ENCODE measurements around the gene STC2.

Gene STC2

GRCh38 chr5:173297813-173298212 lies 30.4 kb downstream of the STC2 start:
- no peak overlapping the region for H3K4me3 ChIP-seq (ENCODE audit: low read depth, low read length)
- no peak overlapping the region for H3K18ac ChIP-seq (ENCODE audit: low read length)
- no peak overlapping the region for H3K23ac ChIP-seq (ENCODE audit: low read length)
- H3K9ac ChIP-seq (ENCODE audit: low read length): no peak overlapping the region
- no peak overlapping the region for H3K14ac ChIP-seq (ENCODE audit: low read length)
- peaks cover 11% of the 10 kb centered on the region for H3K79me1 ChIP-seq (ENCODE audit: low read length)
- H3K27me3 ChIP-seq (ENCODE audit: insufficient read depth, low read length): no peaks in the 10 kb centered on the region
- H2AFZ ChIP-seq (ENCODE audit: insufficient read depth, low read length, poor library complexity): no peak overlapping the region
- H2BK5ac ChIP-seq (ENCODE audit: low read depth, low read length, poor library complexity): no peak overlapping the region
- H3K79me2 ChIP-seq (ENCODE audit: control insufficient read depth, insufficient read depth, low read length, poor library complexity): peaks cover 3% of the 10 kb centered on the region
- H3K27ac ChIP-seq (ENCODE audit: low read depth, low read length): no peak overlapping the region
- DNase-seq: no peak
- H4K8ac ChIP-seq (ENCODE audit: low read depth, low read length): no peak overlapping the region
- no CpG with 5 or more reads among the region's 8 CpGs for WGBS (ENCODE audit: extremely low coverage, insufficient coverage, insufficient read length)
- peak overlapping the region; percentile 45 for H2AK5ac ChIP-seq (ENCODE audit: low read length)
- H3K36me3 ChIP-seq (ENCODE audit: control insufficient read depth in 1 of 2, insufficient read depth in 2 of 2, low read length in 2 of 2): no peaks in the 10 kb centered on the region
- no peak overlapping the region for H3K4ac ChIP-seq (ENCODE audit: low read depth, low read length)
- no peak overlapping the region for H2BK120ac ChIP-seq (ENCODE audit: insufficient read depth, low read length, poor library complexity)
- H3K9me3 ChIP-seq (ENCODE audit: insufficient read depth, low read depth, low read length): no peaks in the 10 kb centered on the region
- peak overlapping the region; percentile 44 for H2BK12ac ChIP-seq (ENCODE audit: low read length)
- H3K4me2 ChIP-seq (ENCODE audit: low read length): no peak overlapping the region
- no peak overlapping the region for H4K91ac ChIP-seq (ENCODE audit: low read depth, low read length)
- H4K12ac ChIP-seq (ENCODE audit: low read depth, low read length): no peak overlapping the region
- peaks cover 28 to 37% of the 10 kb centered on the region in 2 experiments for H3K4me1 ChIP-seq (ENCODE audit: control insufficient read depth in 1 of 2, insufficient read depth in 2 of 2, low read length in 2 of 2)

GRCh38 chr5:173296737-173297676 lies 31.2 kb downstream of the STC2 start:
- no peak for DNase-seq
- H2BK120ac ChIP-seq (ENCODE audit: insufficient read depth, low read length, poor library complexity): no peak overlapping the region
- no peak overlapping the region for H3K4me2 ChIP-seq (ENCODE audit: low read length)
- H3K18ac ChIP-seq (ENCODE audit: low read length): no peak overlapping the region
- no peak overlapping the region for H4K8ac ChIP-seq (ENCODE audit: low read depth, low read length)
- H3K27me3 ChIP-seq (ENCODE audit: insufficient read depth, low read length): no peaks in the 10 kb centered on the region
- no peak overlapping the region for H3K27ac ChIP-seq (ENCODE audit: low read depth, low read length)
- peaks cover 10% of the 10 kb centered on the region for H3K79me1 ChIP-seq (ENCODE audit: low read length)
- H3K9me3 ChIP-seq (ENCODE audit: insufficient read depth, low read depth, low read length): no peaks in the 10 kb centered on the region
- no peak overlapping the region for H4K12ac ChIP-seq (ENCODE audit: low read depth, low read length)
- H3K4me1 ChIP-seq (ENCODE audit: control insufficient read depth in 1 of 2, insufficient read depth in 2 of 2, low read length in 2 of 2): peaks cover 23 to 34% of the 10 kb centered on the region in 2 experiments
- no peak overlapping the region for H2AFZ ChIP-seq (ENCODE audit: insufficient read depth, low read length, poor library complexity)
- H2AK5ac ChIP-seq (ENCODE audit: low read length): peak overlapping the region; percentile 16
- no peak overlapping the region for H2BK5ac ChIP-seq (ENCODE audit: low read depth, low read length, poor library complexity)
- H3K23ac ChIP-seq (ENCODE audit: low read length): no peak overlapping the region
- no peak overlapping the region for H3K9ac ChIP-seq (ENCODE audit: low read length)
- no peak overlapping the region for H3K14ac ChIP-seq (ENCODE audit: low read length)
- H2BK12ac ChIP-seq (ENCODE audit: low read length): peak overlapping the region; percentile 30
- H3K79me2 ChIP-seq (ENCODE audit: control insufficient read depth, insufficient read depth, low read length, poor library complexity): peaks cover 1% of the 10 kb centered on the region
- H4K91ac ChIP-seq (ENCODE audit: low read depth, low read length): no peak overlapping the region
- no peaks in the 10 kb centered on the region for H3K36me3 ChIP-seq (ENCODE audit: control insufficient read depth in 1 of 2, insufficient read depth in 2 of 2, low read length in 2 of 2)
- H3K4me3 ChIP-seq (ENCODE audit: low read depth, low read length): no peak overlapping the region
- WGBS (ENCODE audit: extremely low coverage, insufficient coverage, insufficient read length): no CpG with 5 or more reads among the region's 25 CpGs
- no peak overlapping the region for H3K4ac ChIP-seq (ENCODE audit: low read depth, low read length)

- Histone ChIP-seq H3K4me2 (ENCODE audit: low read length) (no peak overlapping the region), H3K9me3 (ENCODE audit: insufficient read depth, low read depth, low read length) (no peaks in the 10 kb centered on the region), H3K4me3 (ENCODE audit: low read depth, low read length) (no peak overlapping the region), H3K79me2 (ENCODE audit: control insufficient read depth, insufficient read depth, low read length, poor library complexity) (no peaks in the 10 kb centered on the region), H2BK12ac (ENCODE audit: low read length) (no peak overlapping the region), H3K18ac (ENCODE audit: low read length) (no peak overlapping the region), H2BK120ac (ENCODE audit: insufficient read depth, low read length, poor library complexity) (no peak overlapping the region), H2AFZ (ENCODE audit: insufficient read depth, low read length, poor library complexity) (no peak overlapping the region), H3K4me1 (ENCODE audit: control insufficient read depth in 1 of 2, insufficient read depth in 2 of 2, low read length in 2 of 2) (peaks cover 21 to 31% of the 10 kb centered on the region in 2 experiments), H3K23ac (ENCODE audit: low read length) (no peak overlapping the region), H3K36me3 (ENCODE audit: control insufficient read depth in 1 of 2, insufficient read depth in 2 of 2, low read length in 2 of 2) (no peaks in the 10 kb centered on the region), H3K4ac (ENCODE audit: low read depth, low read length) (no peak overlapping the region), H3K9ac (ENCODE audit: low read length) (no peak overlapping the region), H4K12ac (ENCODE audit: low read depth, low read length) (no peak overlapping the region), H4K8ac (ENCODE audit: low read depth, low read length) (no peak overlapping the region), H2BK5ac (ENCODE audit: low read depth, low read length, poor library complexity) (no peak overlapping the region), H4K91ac (ENCODE audit: low read depth, low read length) (no peak overlapping the region), H2AK5ac (ENCODE audit: low read length) (peak overlapping the region; percentile 26), H3K27ac (ENCODE audit: low read depth, low read length) (no peak overlapping the region), H3K27me3 (ENCODE audit: insufficient read depth, low read length) (no peaks in the 10 kb centered on the region), H3K79me1 (ENCODE audit: low read length) (peaks cover 8% of the 10 kb centered on the region), H3K14ac (ENCODE audit: low read length) (no peak overlapping the region)
- DNase-seq: no peak
- no CpG with 5 or more reads among the region's 1 CpG for WGBS (ENCODE audit: extremely low coverage, insufficient coverage, insufficient read length)
Measured at GRCh38 chr5:173295796-173296195, 32.4 kb downstream of the STC2 start.

- no peaks in the 10 kb centered on the region for H3K36me3 ChIP-seq (ENCODE audit: control insufficient read depth in 1 of 2, insufficient read depth in 2 of 2, low read length in 2 of 2)
- no peak overlapping the region for H3K14ac ChIP-seq (ENCODE audit: low read length)
- H3K9ac ChIP-seq (ENCODE audit: low read length): no peak overlapping the region
- H2BK120ac ChIP-seq (ENCODE audit: insufficient read depth, low read length, poor library complexity): peak overlapping the region; percentile 13
- no peak overlapping the region for H3K4ac ChIP-seq (ENCODE audit: low read depth, low read length)
- H3K23ac ChIP-seq (ENCODE audit: low read length): no peak overlapping the region
- peak overlapping the region; percentile 9 for H2BK12ac ChIP-seq (ENCODE audit: low read length)
- H3K4me1 ChIP-seq (ENCODE audit: control insufficient read depth in 1 of 2, insufficient read depth in 2 of 2, low read length in 2 of 2): peaks cover 23 to 31% of the 10 kb centered on the region in 2 experiments
- peak overlapping the region; percentile 74 for H3K18ac ChIP-seq (ENCODE audit: low read length)
- H3K4me3 ChIP-seq (ENCODE audit: low read depth, low read length): no peak overlapping the region
- no peaks in the 10 kb centered on the region for H3K9me3 ChIP-seq (ENCODE audit: insufficient read depth, low read depth, low read length)
- DNase-seq: no peak
- H2AFZ ChIP-seq (ENCODE audit: insufficient read depth, low read length, poor library complexity): no peak overlapping the region
- H3K27me3 ChIP-seq (ENCODE audit: insufficient read depth, low read length): no peaks in the 10 kb centered on the region
- H3K27ac ChIP-seq (ENCODE audit: low read depth, low read length): no peak overlapping the region
- no peak overlapping the region for H2BK5ac ChIP-seq (ENCODE audit: low read depth, low read length, poor library complexity)
- H4K12ac ChIP-seq (ENCODE audit: low read depth, low read length): no peak overlapping the region
- H3K79me2 ChIP-seq (ENCODE audit: control insufficient read depth, insufficient read depth, low read length, poor library complexity): no peaks in the 10 kb centered on the region
- no peak overlapping the region for H4K8ac ChIP-seq (ENCODE audit: low read depth, low read length)
- H2AK5ac ChIP-seq (ENCODE audit: low read length): no peak overlapping the region
- peak overlapping the region; percentile 59 for H4K91ac ChIP-seq (ENCODE audit: low read depth, low read length)
- H3K4me2 ChIP-seq (ENCODE audit: low read length): peak overlapping the region; percentile 19
- no CpG with 5 or more reads among the region's 10 CpGs for WGBS (ENCODE audit: extremely low coverage, insufficient coverage, insufficient read length)
- peaks cover 10% of the 10 kb centered on the region for H3K79me1 ChIP-seq (ENCODE audit: low read length)
Measured at GRCh38 chr5:173294673-173295320, 33.4 kb downstream of the STC2 start.

Data from trophoblast cell (in vitro differentiated cells and primary cell).